K562 treated with DMSO at 1 percent for 48 hours (cell line): Measurements from ENCODE around the gene CCNE1. TPM values are rescaled to one million over a fixed set of nuclear protein-coding genes. Genes with fewer than 3 reads are reported as not detected.

ENCODE experiments used
- total RNA-seq: library from RNA; unstranded; fragments of 300-600 nt; gene quantifications from 2 replicates; pipeline ENCODE4 v1.2.3, GENCODE V29; 2022; ENCODE audit warnings: low replicate concordance; ENCODE audit errors: extremely low read depth

CCNE1 gene
- total RNA-seq, result not detected in 2 replicates

GRCh38 chr19:29811125-29812079, at the start of gene CCNE1:
Gene CCNE1 (plus strand): TSS chr19:29811991. CDS start chr19:29812556, 565 bp downstream.

Other genes starting within 250 kb of the CCNE1 start
- not detected in 2 replicates for gene POP4, start 205.7 kb upstream of the CCNE1 start, total RNA-seq
- gene PLEKHF1, start 146.5 kb upstream of the CCNE1 start, total RNA-seq, result not detected in 2 replicates
- not detected in 2 replicates for gene C19orf12, start 96.7 kb upstream of the CCNE1 start, total RNA-seq
- not detected in 2 replicates for gene URI1, start 130.2 kb downstream of the CCNE1 start, total RNA-seq